Calu3 (cell line): Measurements from ENCODE around the gene KIAA0825. TPM values are rescaled to one million over a fixed set of nuclear protein-coding genes. Genes with fewer than 3 reads are reported as not detected.
"Not testable (repeated sequence)": the region's sequence is repeated elsewhere in the genome, so short reads cannot be mapped to it uniquely, and the experiment has no call there.

Source experiments
- BruUV-seq: library from RNA; stranded (reverse); fragments of 400-500 nt; replicated peaks from 2 replicates; lab custom pipeline; 2021; lab: Mats Ljungman, UMichigan
- CTCF ChIA-PET: fragments of 300-600 bp; sonication (Branson Sonifier 250); formaldehyde crosslinking; loops from one replicate; lab custom pipeline; 2022; ENCODE audit warnings: antibody characterized with exemption; lab: Charles Lee
- DNase-seq: peaks from one replicate; pipeline ENCODE4 v3.0.0; 2022
- H3K27ac Mint-ChIP-seq: one replicate; pipeline ENCODE4 v1.8.0; 2022; ENCODE audit warnings: mixed read lengths; ENCODE audit not compliant: unreplicated experiment
- H3K27me3 Mint-ChIP-seq: one replicate; pipeline ENCODE4 v1.8.0; 2022; ENCODE audit warnings: mixed read lengths; ENCODE audit not compliant: unreplicated experiment
- H3K36me3 Mint-ChIP-seq: one replicate; pipeline ENCODE4 v1.8.0; 2022; ENCODE audit warnings: mild to moderate bottlenecking, moderate library complexity, mixed read lengths; ENCODE audit not compliant: insufficient read depth, unreplicated experiment
- H3K4me1 Mint-ChIP-seq: one replicate; pipeline ENCODE4 v1.8.0; 2022; ENCODE audit warnings: mild to moderate bottlenecking, low read depth, mixed read lengths; ENCODE audit not compliant: unreplicated experiment
- H3K4me3 Mint-ChIP-seq: one replicate; pipeline ENCODE4 v1.8.0; 2022; ENCODE audit warnings: mild to moderate bottlenecking, low read depth, moderate library complexity, mixed read lengths; ENCODE audit not compliant: unreplicated experiment
- H3K9me3 Mint-ChIP-seq: one replicate; pipeline ENCODE4 v1.8.0; 2022; ENCODE audit warnings: low read depth, mixed read lengths; ENCODE audit not compliant: unreplicated experiment
- CTCF ChIP-seq: fragments of 200-600 bp; IDR thresholded peaks from one replicate; pipeline ENCODE4 v1.8.0; 2022; ENCODE audit warnings: antibody characterized with exemption; ENCODE audit not compliant: unreplicated experiment
- intact Hi-C: fragments of 100-400 bp; cut with micrococcal nuclease; formaldehyde crosslinking; loops from one replicate; pipeline ENCODE4 v1.10.0; 2022; ENCODE audit not compliant: unreplicated experiment
- total RNA-seq: library from RNA; stranded (reverse); gene quantifications from 2 replicates; pipeline ENCODE4 v1.2.3, GENCODE V29; 2022

KIAA0825 gene
- total RNA-seq, 1 experiment from 2014 or later = 1.9 TPM

- no TSS peak for BruUV-seq
- no peak overlapping the region for H3K4me3 Mint-ChIP-seq
- no peak overlapping the region for H3K27ac Mint-ChIP-seq
- intact Hi-C loops = no loop called here
- no peak for TF ChIP-seq CTCF
- DNase-seq = no peak
- no peaks in the 10 kb centered on the region for H3K27me3 Mint-ChIP-seq
- no peaks in the 10 kb centered on the region for H3K9me3 Mint-ChIP-seq
- CTCF ChIA-PET = no interaction called here
- no peaks in the 10 kb centered on the region for H3K4me1 Mint-ChIP-seq
- no peaks in the 10 kb centered on the region for H3K36me3 Mint-ChIP-seq
Measured at GRCh38 chr5:94577466-94578245, 40.7 kb downstream of the KIAA0825 start.

GRCh38 chr5:94575196-94575595, 43.2 kb downstream of the KIAA0825 start:
- H3K27me3 Mint-ChIP-seq = no peaks in the 10 kb centered on the region
- no peaks in the 10 kb centered on the region for H3K36me3 Mint-ChIP-seq
- H3K27ac Mint-ChIP-seq = no peak overlapping the region
- no peak for TF ChIP-seq CTCF
- no TSS peak for BruUV-seq
- no peak for DNase-seq
- no peak overlapping the region for H3K4me3 Mint-ChIP-seq
- intact Hi-C loops = no loop called here
- no peaks in the 10 kb centered on the region for H3K9me3 Mint-ChIP-seq
- no peaks in the 10 kb centered on the region for H3K4me1 Mint-ChIP-seq
- CTCF ChIA-PET = no interaction called here

GRCh38 chr5:94573349-94573748, 45.1 kb downstream of the KIAA0825 start:
- intact Hi-C loops, BruUV-seq, H3K27me3 Mint-ChIP-seq, H3K9me3 Mint-ChIP-seq, H3K27ac Mint-ChIP-seq, CTCF ChIA-PET, DNase-seq, H3K4me3 Mint-ChIP-seq, H3K4me1 Mint-ChIP-seq, H3K36me3 Mint-ChIP-seq: not testable (repeated sequence)

- Mint-ChIP-seq H3K36me3 (no peaks in the 10 kb centered on the region), H3K9me3 (no peaks in the 10 kb centered on the region), H3K27ac (no peak overlapping the region), H3K27me3 (no peaks in the 10 kb centered on the region), H3K4me3 (no peak overlapping the region), H3K4me1 (no peaks in the 10 kb centered on the region)
- intact Hi-C loops = no loop called here
- no TSS peak for BruUV-seq
- TF ChIP-seq CTCF = no peak
- CTCF ChIA-PET = no interaction called here
- no peak for DNase-seq
Measured at GRCh38 chr5:94571415-94571814, 47.0 kb downstream of the KIAA0825 start.

GRCh38 chr5:94564812-94565211, 53.6 kb downstream of the KIAA0825 start:
- Mint-ChIP-seq H3K9me3 (no peaks in the 10 kb centered on the region), H3K27me3 (no peaks in the 10 kb centered on the region), H3K4me1 (no peaks in the 10 kb centered on the region), H3K4me3 (no peak overlapping the region), H3K36me3 (no peaks in the 10 kb centered on the region), H3K27ac (no peak overlapping the region)
- DNase-seq = no peak
- CTCF ChIA-PET = no interaction called here
- intact Hi-C loops = no loop called here
- BruUV-seq = no TSS peak
- TF ChIP-seq CTCF = no peak
